ENCODE data around the gene TAF12.
"Not testable (repeated sequence)": the region's sequence is repeated elsewhere in the genome, so short reads cannot be mapped to it uniquely, and the experiment has no call there.

The TAF12 gene
- 9.3 to 29.4 (median 23.3) reads per million in 18 experiments for total RNA-seq

GRCh38 chr1:28642847-28643635, at the start of gene TAF12:
TSS of gene TAF12 (minus strand) at chr1:28643067. CDS start at chr1:28622081, 20,986 bp downstream.
- DNase-seq, result peak; percentile 97 to 98

GRCh38 chr1:28691627-28692026, 48.8 kb upstream of the TAF12 start:
- not testable (repeated sequence) for DNase-seq

GRCh38 chr1:28684937-28685336, 42.1 kb upstream of the TAF12 start:
- DNase-seq, result no peak

- DNase-seq, result no peak
These were observed 40.0 kb upstream of the TAF12 start for GRCh38 chr1:28682840-28683239.

- DNase-seq, result no peak
These were observed 37.3 kb upstream of the TAF12 start for GRCh38 chr1:28680151-28680550.

- DNase-seq, result no peak
These were observed 33.0 kb upstream of the TAF12 start for GRCh38 chr1:28675924-28676257.

GRCh38 chr1:28672971-28673370, 30.1 kb upstream of the TAF12 start:
- DNase-seq, result not testable (repeated sequence)

GRCh38 chr1:28671254-28671780, 28.4 kb upstream of the TAF12 start:
- DNase-seq, result no peak

GRCh38 chr1:28668956-28669723, 26.3 kb upstream of the TAF12 start:
- DNase-seq, result peak; percentile 61 to 82

- peak; percentile 83 to 92 for DNase-seq
These were observed 25.5 kb upstream of the TAF12 start, which contains the start of gene GMEB1 for GRCh38 chr1:28668191-28668955. TSS of gene GMEB1 (plus strand) at chr1:28668784. CDS start at chr1:28683613, 14,829 bp downstream.

- DNase-seq, result no peak
These were observed 23.9 kb upstream of the TAF12 start for GRCh38 chr1:28666806-28667205.

- no peak for DNase-seq
These were observed 21.1 kb upstream of the TAF12 start for GRCh38 chr1:28663871-28664470.

GRCh38 chr1:28656335-28656734, 13.5 kb upstream of the TAF12 start:
- DNase-seq, result no peak

GRCh38 chr1:28655448-28656311, 12.8 kb upstream of the TAF12 start:
- not testable (repeated sequence) for DNase-seq

- DNase-seq, result peak; percentile 27 to 40
These were observed 11.0 kb upstream of the TAF12 start for GRCh38 chr1:28653870-28654269.

GRCh38 chr1:28653063-28653462, 10.2 kb upstream of the TAF12 start:
- not testable (repeated sequence) for DNase-seq

GRCh38 chr1:28648474-28649198, 5.8 kb upstream of the TAF12 start, which contains the start of gene RNU11:
TSS of gene RNU11 (plus strand) at chr1:28648600.
- peak; percentile 98 for DNase-seq

- peak; percentile 95 for DNase-seq
These were observed 5.2 kb upstream of the TAF12 start for GRCh38 chr1:28648008-28648473.

- no peak for DNase-seq
These were observed 3.2 kb upstream of the TAF12 start for GRCh38 chr1:28646040-28646439.

- not testable (repeated sequence) for DNase-seq
These were observed 2.5 kb upstream of the TAF12 start for GRCh38 chr1:28645406-28645805.

Measured in inflammatory macrophage (primary cell).